H1 (cell line): ENCODE results near the gene RPP30. TPM values are rescaled to one million over a fixed set of nuclear protein-coding genes. Genes with fewer than 3 reads are reported as not detected.

Experiments used
- CTCF ChIA-PET: fragments of 300-600 bp; sonication (Branson Sonifier 250); formaldehyde crosslinking; loops from one replicate; lab custom pipeline; 2021; ENCODE audit not compliant: partially characterized antibody; lab: Charles Lee
- POLR2A ChIA-PET: fragments of 300-600 bp; sonication (Branson Sonifier 250); formaldehyde crosslinking; loops from one replicate; lab custom pipeline; 2021; ENCODE audit warnings: inconsistent platforms; ENCODE audit not compliant: partially characterized antibody; lab: Charles Lee
- DNase-seq, 2 experiments: peaks; one replicate each; pipeline versions ENCODE4 v3.0.0 to v3.0.0-alpha.2; 2010 to 2022; ENCODE audit warnings: low spot score in 2 of 2, low read depth in 1 of 2, mixed read lengths in 1 of 2
- FAIRE-seq: peaks from 2 replicates; lab custom pipeline; 2011; peaks lifted over from hg19 to GRCh38; lab: Jason Lieb, UNC
- H2AFZ ChIP-seq: 2 replicates; pipeline ENCODE4 v1.8.1; 2012; ENCODE audit warnings: low read length, inconsistent platforms
- H2AK5ac ChIP-seq: 2 replicates; pipeline ENCODE4 v1.6.1; 2013; ENCODE audit warnings: low read depth, low read length
- H2BK120ac ChIP-seq: replicated peaks from 2 replicates; pipeline ENCODE3; 2013; ENCODE audit warnings: low read depth, low read length, inconsistent platforms
- H2BK12ac ChIP-seq: 2 replicates; pipeline ENCODE4 v1.6.1; 2013; ENCODE audit warnings: low read depth, low read length
- H2BK15ac ChIP-seq: 2 replicates; pipeline ENCODE4 v1.6.1; 2013; ENCODE audit warnings: low read length
- H2BK20ac ChIP-seq: 2 replicates; pipeline ENCODE4 v1.6.1; 2013; ENCODE audit warnings: low read length
- H2BK5ac ChIP-seq: 2 replicates; pipeline ENCODE4 v1.6.1; 2013; ENCODE audit warnings: low read depth, low read length
- H3K14ac ChIP-seq: 2 replicates; pipeline ENCODE4 v1.6.1; 2013; ENCODE audit warnings: inconsistent platforms; ENCODE audit not compliant: insufficient read length
- H3K18ac ChIP-seq: 2 replicates; pipeline ENCODE4 v1.6.1; 2013; ENCODE audit warnings: low read length; ENCODE audit errors: extremely low read depth
- H3K23ac ChIP-seq: 2 replicates; pipeline ENCODE4 v1.6.1; 2013; ENCODE audit warnings: inconsistent platforms; ENCODE audit not compliant: insufficient read length
- H3K23me2 ChIP-seq: 2 replicates; pipeline ENCODE4 v1.6.1; 2013; ENCODE audit warnings: low read depth, low read length
- H3K27ac ChIP-seq: 2 replicates; pipeline ENCODE4 v1.6.1; 2011; ENCODE audit warnings: low read depth, low read length, inconsistent platforms
- H3K27me3 ChIP-seq, 4 experiments: replicated peaks in 1 of 4; 1 replicate in 1 of 4; 2 replicates in 3 of 4; pipeline versions ENCODE4 v1.6.1 to v1.8.1; 2011 to 2013; ENCODE audit warnings: low read length in 3 of 4, mild to moderate bottlenecking in 3 of 4, inconsistent platforms in 2 of 4, mixed read lengths in 2 of 4, moderate library complexity in 1 of 4; ENCODE audit not compliant: control insufficient read depth in 3 of 4, insufficient read depth in 3 of 4; ENCODE audit errors: extremely low read depth in 1 of 4
- H3K36me3 ChIP-seq, 4 experiments: 2 replicates each; pipeline versions ENCODE4 v1.6.1 to v1.8.1; 2011 to 2013; ENCODE audit warnings: mild to moderate bottlenecking in 4 of 4, low read length in 3 of 4, moderate library complexity in 2 of 4, control low read depth in 1 of 4, inconsistent platforms in 1 of 4; ENCODE audit not compliant: insufficient read depth in 4 of 4, control insufficient read depth in 2 of 4
- H3K4ac ChIP-seq: replicated peaks from 2 replicates; pipeline ENCODE3; 2013; ENCODE audit warnings: low read length, low read depth, mixed read lengths, inconsistent platforms; ENCODE audit not compliant: insufficient read length
- H3K4me1 ChIP-seq, 4 experiments: replicated peaks in 1 of 4; 1 replicate in 1 of 4; 2 replicates in 3 of 4; pipeline versions ENCODE4 v1.6.1 to v1.8.1; 2011 to 2013; ENCODE audit warnings: low read length in 3 of 4, inconsistent platforms in 2 of 4, mixed read lengths in 1 of 4; ENCODE audit not compliant: insufficient read depth in 4 of 4, control insufficient read depth in 3 of 4
- H3K4me2 ChIP-seq, 2 experiments: 2 replicates each; pipeline versions ENCODE4 v1.6.1 to v1.8.1; 2011 to 2013; ENCODE audit warnings: low read depth in 2 of 2, low read length in 2 of 2, control low read depth in 1 of 2, inconsistent platforms in 1 of 2, mild to moderate bottlenecking in 1 of 2; ENCODE audit not compliant: insufficient read depth in 1 of 2
- H3K4me3 ChIP-seq, 4 experiments: fragments of 200-600, 300-600 bp in 1 of 4; sonication (generic), shearing (Covaris generic), sonication (Bioruptor Twin) in 1 of 4; 2 replicates each; pipeline versions ENCODE4 v1.5.1 to v1.8.1; 2011 to 2016; ENCODE audit warnings: low read length in 4 of 4, low read depth in 3 of 4, control low read depth in 2 of 4, inconsistent platforms in 2 of 4, mild to moderate bottlenecking in 2 of 4, mixed read lengths in 1 of 4, moderate library complexity in 1 of 4; ENCODE audit not compliant: insufficient read depth in 2 of 4; ENCODE audit errors: extremely low read depth in 1 of 4
- H3K56ac ChIP-seq: replicated peaks from 2 replicates; pipeline ENCODE3; 2013; ENCODE audit warnings: low read depth, mild to moderate bottlenecking, mixed read lengths, low read length, inconsistent platforms; ENCODE audit not compliant: insufficient read length
- H3K79me1 ChIP-seq: 2 replicates; pipeline ENCODE4 v1.6.1; 2013; ENCODE audit warnings: low read depth, low read length, control low read depth
- H3K79me2 ChIP-seq, 2 experiments: 2 replicates each; pipeline versions ENCODE4 v1.6.1 to v1.8.1; 2012 to 2013; ENCODE audit warnings: low read length in 2 of 2, mild to moderate bottlenecking in 2 of 2, inconsistent platforms in 1 of 2; ENCODE audit not compliant: insufficient read depth in 2 of 2, control insufficient read depth in 1 of 2
- H3K9ac ChIP-seq, 4 experiments: replicated peaks in 1 of 4; 1 replicate in 1 of 4; 2 replicates in 3 of 4; pipeline versions ENCODE4 v1.6.1 to v1.8.1; 2011 to 2013; ENCODE audit warnings: low read depth in 3 of 4, low read length in 3 of 4, control low read depth in 2 of 4, mild to moderate bottlenecking in 2 of 4, moderate library complexity in 2 of 4, inconsistent platforms in 1 of 4; ENCODE audit errors: extremely low read depth in 1 of 4
- H3K9me3 ChIP-seq, 2 experiments: 2 replicates each; pipeline versions ENCODE4 v1.6.1 to v1.8.1; 2012 to 2013; ENCODE audit warnings: mild to moderate bottlenecking in 2 of 2, moderate library complexity in 2 of 2, control low read depth in 1 of 2, inconsistent platforms in 1 of 2, low read depth in 1 of 2, low read length in 1 of 2, mixed read lengths in 1 of 2; ENCODE audit not compliant: insufficient read depth in 2 of 2
- H4K20me1 ChIP-seq, 2 experiments: replicated peaks in 1 of 2; 2 replicates each; pipeline versions ENCODE3 to v1.8.1; 2011 to 2013; ENCODE audit warnings: inconsistent platforms in 2 of 2, low read length in 2 of 2, mild to moderate bottlenecking in 1 of 2; ENCODE audit not compliant: insufficient read depth in 2 of 2, control insufficient read depth in 1 of 2
- H4K5ac ChIP-seq: 2 replicates; pipeline ENCODE4 v1.6.1; 2013; ENCODE audit warnings: low read length, low read depth, mixed read lengths, inconsistent platforms; ENCODE audit not compliant: insufficient read length
- H4K8ac ChIP-seq: 2 replicates; pipeline ENCODE4 v1.8.0; 2013; ENCODE audit warnings: mild to moderate bottlenecking, moderate library complexity, low read length, inconsistent platforms; ENCODE audit not compliant: insufficient read depth; ENCODE audit errors: extremely low read depth
- H4K91ac ChIP-seq: replicated peaks from 2 replicates; pipeline ENCODE3; 2013; ENCODE audit warnings: low read length, mixed read lengths, inconsistent platforms; ENCODE audit not compliant: insufficient read length
- ATF2 ChIP-seq: IDR thresholded peaks from 2 replicates; pipeline ENCODE4 v1.6.1; 2012; ENCODE audit warnings: low read length, inconsistent platforms
- CEBPB ChIP-seq: IDR thresholded peaks from 2 replicates; pipeline ENCODE4 v1.6.1; 2012; ENCODE audit warnings: low read depth, low read length
- CHD1 ChIP-seq: IDR thresholded peaks from 2 replicates; pipeline ENCODE4 v1.6.1; 2012; ENCODE audit warnings: low read depth, low read length, improper control_type of control experiment
- CTCF ChIP-seq, 3 experiments: IDR thresholded peaks; 1 replicate in 2 of 3; 2 replicates in 1 of 3; pipeline versions ENCODE4 v1.5.1 to v1.6.1; 2011; ENCODE audit warnings: low read length in 3 of 3, mild to moderate bottlenecking in 3 of 3, inconsistent platforms in 2 of 3, low read depth in 1 of 3, moderate library complexity in 1 of 3; ENCODE audit not compliant: insufficient read depth in 1 of 3; ENCODE audit errors: control extremely low read depth in 1 of 3
- JUN ChIP-seq: IDR thresholded peaks from 2 replicates; pipeline ENCODE4 v1.6.1; 2011; ENCODE audit warnings: low read depth, mild to moderate bottlenecking, improper control_type of control experiment, low read length
- KDM5A ChIP-seq: fragments of 200-600 bp; IDR thresholded peaks from 2 replicates; pipeline ENCODE4 v1.7.1; 2012; ENCODE audit warnings: mild to moderate bottlenecking, low read length, inconsistent platforms, mixed read lengths
- MAFK ChIP-seq: IDR thresholded peaks from 2 replicates; pipeline ENCODE4 v1.6.1; 2012; ENCODE audit warnings: low read depth, mild to moderate bottlenecking, improper control_type of control experiment, low read length
- POU5F1 ChIP-seq: IDR thresholded peaks from 2 replicates; pipeline ENCODE4 v1.6.1; 2011; ENCODE audit warnings: low read depth, mild to moderate bottlenecking, low read length, moderate library complexity
- SIRT6 ChIP-seq: IDR thresholded peaks from one replicate; pipeline ENCODE4 v1.7.1; 2012; ENCODE audit warnings: low read length, inconsistent platforms
- TCF12 ChIP-seq: IDR thresholded peaks from 2 replicates; pipeline ENCODE4 v1.6.1; 2011; ENCODE audit warnings: low read depth, mild to moderate bottlenecking, low read length
- WGBS, 2 experiments: shearing (Covaris generic) in 1 of 2; methylation state at CpG; one replicate each; pipeline versions ENCODE4 v1.1.6 to v1.1.7; 2013 to 2015; ENCODE audit warnings: low lambda C conversion rate in 2 of 2, mixed read lengths in 2 of 2, inconsistent platforms in 1 of 2, low coverage in 1 of 2, missing lambda C conversion rate in 1 of 2; ENCODE audit not compliant: insufficient replicate concordance in 2 of 2, insufficient coverage in 1 of 2, insufficient read length in 1 of 2; ENCODE audit errors: extremely low coverage in 1 of 2, missing lambda C conversion rate in 1 of 2; 5-methylcytosine and 5-hydroxymethylcytosine counted together
- polyA plus RNA-seq, 7 experiments: library from polyadenylated mRNA; depleted of rRNA in 3 of 7; stranded (reverse) in 5 of 7; unstranded in 2 of 7; fragments of >200 nt in 5 of 7; fragments of 200-250 nt in 2 of 7; gene quantifications; 1 replicate in 5 of 7; 2 replicates in 1 of 7; 4 replicates in 1 of 7; pipeline versions ENCODE4 v1.2.1 to v1.2.3, GENCODE V29; 2011 to 2013; ENCODE audit warnings: missing spikeins in 2 of 7, mixed read lengths in 2 of 7
- total RNA-seq: library from RNA; stranded (reverse); fragmentation: NEBNext Ultra II Directional; extraction: Animal tissue kit (Norgen Biotek cat#: 25700); gene quantifications from 2 replicates; pipeline ENCODE4 v1.2.1, GENCODE V29; 2021

The RPP30 gene
- total and polyA plus RNA-seq, 2 of the 8 experiments (the other 6 are each of a cell fraction or from before 2014, with no cell fraction given), result 38.9 to 79.7 TPM

GRCh38 chr10:90912854-90913479 is 41.2 kb downstream of the RPP30 start:
- no peak overlapping the region for H2BK12ac ChIP-seq
- DNase-seq (no peak), FAIRE-seq (no peak)
- no peak overlapping the region for H2BK5ac ChIP-seq
- H3K79me1 ChIP-seq, result no peaks in the 10 kb centered on the region
- no peak overlapping the region for H3K18ac ChIP-seq
- no peaks in the 10 kb centered on the region for H3K4me1 ChIP-seq
- H2BK15ac ChIP-seq, result no peak overlapping the region
- H3K27me3 ChIP-seq, result peaks cover 39 to 57% (median 55%) of the 10 kb centered on the region in 4 experiments
- H3K4ac ChIP-seq, result no peak overlapping the region
- H3K4me2 ChIP-seq, result no peak overlapping the region
- no peaks in the 10 kb centered on the region for H3K23me2 ChIP-seq
- ChIA-PET CTCF (interaction anchor here (0.7 to 5.2 kb wide), 15 partner anchors 9 to 383 kb away, joined by 3 to 51 read pairs (median 13); partner anchors contain the start of gene ANKRD1), POLR2A (no interaction called here)
- H4K5ac ChIP-seq, result no peak overlapping the region
- H3K27ac ChIP-seq, result no peak overlapping the region
- H2BK20ac ChIP-seq, result no peak overlapping the region
- H2AK5ac ChIP-seq, result no peak overlapping the region
- no peak overlapping the region for H3K23ac ChIP-seq
- H3K56ac ChIP-seq, result no peak overlapping the region
- no peak overlapping the region for H3K14ac ChIP-seq
- H3K9me3 ChIP-seq, result no peaks in the 10 kb centered on the region; a peak in 1 of 4 replicates
- H3K79me2 ChIP-seq, result no peaks in the 10 kb centered on the region
- no peak overlapping the region for H3K4me3 ChIP-seq
- H3K9ac ChIP-seq, result no peak overlapping the region
- H4K8ac ChIP-seq, result no peak overlapping the region
- no peak overlapping the region for H4K91ac ChIP-seq
- no peak overlapping the region for H2AFZ ChIP-seq
- H3K36me3 ChIP-seq, result no peaks in the 10 kb centered on the region
- no peaks in the 10 kb centered on the region for H4K20me1 ChIP-seq
- H2BK120ac ChIP-seq, result no peak overlapping the region
- 86% methylated on average over 7 of the region's 7 CpGs; no CpG with 5 or more reads in 1 of the 2 experiments for WGBS, 2 experiments
- no peak for TF ChIP-seq KDM5A
- TF ChIP-seq CTCF (IDR thresholded peaks at IDR 0.05; ENCODE audit: control extremely low read depth in 1 of 3, insufficient read depth in 1 of 3, low read depth in 1 of 3, low read length in 3 of 3), result no peak
- no peak for TF ChIP-seq MAFK
- no peak for TF ChIP-seq POU5F1
- TF ChIP-seq CEBPB, result no peak
- no peak for TF ChIP-seq TCF12
- no peak for TF ChIP-seq SIRT6
- no peak for TF ChIP-seq JUN
- no peak for TF ChIP-seq CHD1
- TF ChIP-seq ATF2, result no peak
